Right forelimb (tissue), 1 donor: ENCODE data around the gene EEFSEC.

ENCODE experiments used
- DNase-seq: peaks from one replicate; pipeline ENCODE4 v3.0.0-alpha.2; 2018

Gene EEFSEC

GRCh38 chr3:128185630-128186447 is 32.6 kb downstream of the EEFSEC start:
- DNase-seq: no peak

GRCh38 chr3:128187495-128187894 is 34.2 kb downstream of the EEFSEC start:
- DNase-seq: no peak

GRCh38 chr3:128188326-128188725 is 35.0 kb downstream of the EEFSEC start:
- no peak for DNase-seq

- DNase-seq: no peak
Measured at GRCh38 chr3:128188956-128189355, 35.7 kb downstream of the EEFSEC start.

GRCh38 chr3:128190501-128190900 is 37.2 kb downstream of the EEFSEC start:
- no peak for DNase-seq

- DNase-seq: no peak
Measured at GRCh38 chr3:128192131-128192530, 38.9 kb downstream of the EEFSEC start.

- DNase-seq: no peak
Measured at GRCh38 chr3:128193168-128193567, 39.9 kb downstream of the EEFSEC start.

GRCh38 chr3:128194843-128195242 is 41.6 kb downstream of the EEFSEC start:
- no peak for DNase-seq

GRCh38 chr3:128195369-128195768 is 42.1 kb downstream of the EEFSEC start:
- no peak for DNase-seq

GRCh38 chr3:128195802-128196201 is 42.5 kb downstream of the EEFSEC start:
- DNase-seq: no peak

- DNase-seq: no peak
Measured at GRCh38 chr3:128196647-128197046, 43.4 kb downstream of the EEFSEC start.

GRCh38 chr3:128197855-128198254 is 44.6 kb downstream of the EEFSEC start:
- DNase-seq: no peak

GRCh38 chr3:128198313-128198712 is 45.0 kb downstream of the EEFSEC start:
- no peak for DNase-seq

- no peak for DNase-seq
Measured at GRCh38 chr3:128199110-128199509, 45.8 kb downstream of the EEFSEC start.

GRCh38 chr3:128201158-128201755 is 48.0 kb downstream of the EEFSEC start:
- DNase-seq: no peak

- no peak for DNase-seq
Measured at GRCh38 chr3:128203169-128203568, 49.9 kb downstream of the EEFSEC start.

GRCh38 chr3:128205558-128206145 is 52.4 kb downstream of the EEFSEC start:
- DNase-seq: no peak

GRCh38 chr3:128207951-128208350 is 54.7 kb downstream of the EEFSEC start:
- no peak for DNase-seq

GRCh38 chr3:128210711-128211110 is 57.4 kb downstream of the EEFSEC start:
- no peak for DNase-seq

GRCh38 chr3:128214056-128214455 is 60.8 kb downstream of the EEFSEC start:
- DNase-seq: no peak

GRCh38 chr3:128215290-128215689 is 62.0 kb downstream of the EEFSEC start:
- no peak for DNase-seq

- no peak for DNase-seq
Measured at GRCh38 chr3:128215800-128216495, 62.7 kb downstream of the EEFSEC start.
